Astrocyte (in vitro differentiated cells and primary cell): ENCODE measurements around the gene GSPT1. TPM values are rescaled to one million over a fixed set of nuclear protein-coding genes. Genes with fewer than 3 reads are reported as not detected.

Experiments
- DNase-seq: peaks from one replicate; pipeline ENCODE4 v3.0.0-alpha.2; 2010; ENCODE audit warnings: low read depth
- FAIRE-seq: peaks from 2 replicates; lab custom pipeline; 2011; peaks lifted over from hg19 to GRCh38; lab: Jason Lieb, UNC
- H2AFZ ChIP-seq: 2 replicates; pipeline ENCODE4 v1.6.0; 2012; ENCODE audit warnings: low read depth, low read length, inconsistent platforms
- H3K27ac ChIP-seq: 2 replicates; pipeline ENCODE4 v1.5.1; 2011; ENCODE audit warnings: low read depth, low read length, inconsistent platforms
- H3K27me3 ChIP-seq: 2 replicates; pipeline ENCODE4 v1.6.0; 2011; ENCODE audit warnings: low read length, inconsistent platforms; ENCODE audit not compliant: insufficient read depth
- H3K36me3 ChIP-seq: 2 replicates; pipeline ENCODE4 v1.5.1; 2011; ENCODE audit warnings: low read length, inconsistent platforms; ENCODE audit not compliant: insufficient read depth
- H3K4me1 ChIP-seq: 2 replicates; pipeline ENCODE4 v1.5.1; 2011; ENCODE audit warnings: low read length, inconsistent platforms; ENCODE audit not compliant: insufficient read depth
- H3K4me2 ChIP-seq: 2 replicates; pipeline ENCODE4 v1.6.0; 2012; ENCODE audit warnings: low read length, inconsistent platforms
- H3K4me3 ChIP-seq: 2 replicates; pipeline ENCODE4 v1.5.1; 2011; ENCODE audit warnings: low read depth, mild to moderate bottlenecking, low read length, inconsistent platforms; ENCODE audit not compliant: insufficient read depth
- H3K79me2 ChIP-seq: 2 replicates; pipeline ENCODE4 v1.6.0; 2012; ENCODE audit warnings: mild to moderate bottlenecking, low read length, inconsistent platforms; ENCODE audit not compliant: insufficient read depth
- H3K9ac ChIP-seq: 2 replicates; pipeline ENCODE4 v1.6.0; 2012; ENCODE audit warnings: mild to moderate bottlenecking, low read length, inconsistent platforms
- H3K9me3 ChIP-seq: 2 replicates; pipeline ENCODE4 v1.5.1; 2012; ENCODE audit warnings: low read depth, mild to moderate bottlenecking, low read length, inconsistent platforms; ENCODE audit not compliant: insufficient read depth
- H4K20me1 ChIP-seq: 2 replicates; pipeline ENCODE4 v1.6.0; 2012; ENCODE audit warnings: low read length, inconsistent platforms; ENCODE audit not compliant: insufficient read depth
- H3K27ac Mint-ChIP-seq: one replicate; pipeline ENCODE4 v1.8.0; 2021; ENCODE audit warnings: mild to moderate bottlenecking, mixed read lengths; ENCODE audit not compliant: unreplicated experiment
- H3K27me3 Mint-ChIP-seq: one replicate; pipeline ENCODE4 v1.8.0; 2021; ENCODE audit warnings: low read depth, mixed read lengths; ENCODE audit not compliant: unreplicated experiment
- H3K36me3 Mint-ChIP-seq: one replicate; pipeline ENCODE4 v1.8.0; 2021; ENCODE audit warnings: low read depth, mixed read lengths; ENCODE audit not compliant: unreplicated experiment
- H3K4me1 Mint-ChIP-seq: one replicate; pipeline ENCODE4 v1.8.0; 2021; ENCODE audit warnings: low read depth, mixed read lengths; ENCODE audit not compliant: unreplicated experiment
- H3K4me3 Mint-ChIP-seq: one replicate; pipeline ENCODE4 v1.8.0; 2021; ENCODE audit warnings: mild to moderate bottlenecking, moderate library complexity, mixed read lengths; ENCODE audit not compliant: unreplicated experiment
- H3K9me3 Mint-ChIP-seq: one replicate; pipeline ENCODE4 v1.8.0; 2021; ENCODE audit warnings: mild to moderate bottlenecking, mixed read lengths; ENCODE audit not compliant: unreplicated experiment
- CTCF ChIP-seq: IDR thresholded peaks from 2 replicates; pipeline ENCODE4 v1.5.1; 2011; ENCODE audit warnings: low read depth, mild to moderate bottlenecking, inconsistent platforms, low read length, moderate library complexity; ENCODE audit not compliant: insufficient read depth
- EZH2 ChIP-seq: IDR thresholded peaks from 2 replicates; pipeline ENCODE4 v1.6.1; 2012; ENCODE audit warnings: mild to moderate bottlenecking, low read length, inconsistent platforms; ENCODE audit not compliant: insufficient read depth
- total RNA-seq: library from RNA; stranded (reverse); gene quantifications from 2 replicates; pipeline ENCODE4 v1.2.1, GENCODE V29; 2021

Gene GSPT1
- total RNA-seq, 1 donor from 2014 or later, result 173 TPM

DNA sequence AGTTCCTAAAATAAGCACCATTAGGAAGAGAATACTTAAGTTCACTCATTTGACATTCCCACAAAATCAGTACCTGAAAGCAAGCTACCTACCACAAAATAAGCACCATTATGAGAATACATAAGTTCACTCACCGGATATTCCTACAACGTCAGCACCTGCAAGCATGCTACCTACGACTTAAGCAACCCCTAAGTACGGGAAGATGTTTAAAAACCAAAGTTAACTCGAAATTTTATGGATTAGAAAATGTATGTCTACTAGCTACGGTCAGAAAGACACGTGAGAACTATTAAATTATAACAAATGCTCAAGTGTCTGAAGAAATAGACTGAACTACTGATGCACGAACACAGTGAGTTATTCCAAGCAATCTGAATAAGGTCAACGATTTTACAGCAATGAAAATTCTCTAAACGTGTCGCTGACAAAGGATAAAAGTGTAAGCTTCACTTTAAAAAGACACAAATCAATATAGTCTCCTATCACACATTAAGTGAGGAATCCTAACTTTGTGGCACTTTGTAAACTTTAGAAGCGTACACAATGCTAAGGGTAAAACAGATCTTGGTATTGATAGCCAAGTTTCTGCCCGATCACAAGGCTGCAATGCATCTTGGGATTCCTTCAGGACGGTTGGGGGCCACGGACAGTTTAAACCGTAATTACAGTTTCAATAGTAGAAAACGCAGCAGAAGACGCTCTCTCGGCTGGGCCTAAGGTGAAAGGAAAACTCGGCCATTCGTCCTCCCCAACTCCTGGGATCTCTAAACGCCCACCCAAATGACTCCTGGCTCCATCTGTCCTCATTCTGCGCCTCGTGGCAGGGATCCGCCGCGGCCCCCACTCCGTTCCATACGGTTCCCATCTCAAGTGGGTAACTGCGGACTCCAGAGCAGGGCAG lies 1.3 kb downstream of the GSPT1 start:
- peak; percentile 14 for DNase-seq
- no peak for FAIRE-seq
- H3K27me3 Mint-ChIP-seq, result no peaks in the 10 kb centered on the region
- Histone ChIP-seq H3K4me2 (peak overlapping the region; percentile 95), H2AFZ (peak overlapping the region; percentile 74), H3K27me3 (peaks cover 4% of the 10 kb centered on the region), H3K9me3 (no peaks in the 10 kb centered on the region), H3K36me3 (no peaks in the 10 kb centered on the region), H3K4me1 (peaks cover 20% of the 10 kb centered on the region), H3K79me2 (peaks cover 60% of the 10 kb centered on the region), H3K4me3 (peak overlapping the region; percentile 84), H3K9ac (peak overlapping the region; percentile 96), H4K20me1 (peaks cover 51% of the 10 kb centered on the region), H3K27ac (peak overlapping the region; percentile 85)
- H3K27ac Mint-ChIP-seq, result peak overlapping the region; percentile 66
- H3K9me3 Mint-ChIP-seq, result no peaks in the 10 kb centered on the region
- peaks cover 30% of the 10 kb centered on the region for H3K4me1 Mint-ChIP-seq
- peak overlapping the region; percentile 98 for H3K4me3 Mint-ChIP-seq
- TF ChIP-seq CTCF (no peak), EZH2 (no peak)
- H3K36me3 Mint-ChIP-seq, result no peaks in the 10 kb centered on the region

DNA sequence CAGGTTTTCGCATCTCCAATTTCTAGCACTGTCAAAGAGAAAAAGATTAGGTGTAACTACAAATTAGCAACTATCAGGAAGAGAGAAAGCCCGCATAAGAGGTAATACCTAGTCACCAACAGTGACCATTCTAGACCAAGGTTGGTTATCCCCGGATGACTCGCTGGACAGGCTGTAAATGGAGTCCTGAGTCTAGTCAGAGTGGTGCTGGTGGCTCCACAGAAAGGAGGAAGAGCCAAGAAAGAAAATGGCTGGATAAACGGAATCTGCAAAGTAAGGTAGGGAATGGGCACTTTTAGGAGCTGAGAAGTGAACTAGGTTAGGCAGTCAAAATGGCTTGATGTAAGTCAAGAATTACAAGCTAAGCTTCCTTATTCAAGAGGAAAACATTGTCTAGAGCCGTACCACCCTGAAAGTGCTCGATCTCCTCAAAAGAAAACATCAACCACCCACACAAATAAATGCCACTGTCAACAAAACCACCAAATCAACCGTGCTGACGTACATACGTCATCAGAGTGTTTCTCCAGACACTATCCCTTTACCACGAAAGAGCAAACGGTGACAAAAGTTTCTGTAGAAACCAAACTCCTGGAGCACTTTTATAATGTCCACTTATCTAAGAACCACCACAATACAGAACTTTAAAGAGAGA lies 2.2 kb downstream of the GSPT1 start:
- Mint-ChIP-seq H3K4me3 (peak overlapping the region; percentile 98), H3K27ac (peak overlapping the region; percentile 49), H3K27me3 (no peaks in the 10 kb centered on the region), H3K9me3 (no peaks in the 10 kb centered on the region), H3K4me1 (peaks cover 34% of the 10 kb centered on the region), H3K36me3 (no peaks in the 10 kb centered on the region)
- DNase-seq, result peak; percentile 50
- TF ChIP-seq EZH2 (no peak), CTCF (no peak)
- Histone ChIP-seq H2AFZ (no peak overlapping the region), H3K9me3 (no peaks in the 10 kb centered on the region), H3K4me2 (peak overlapping the region; percentile 95), H4K20me1 (peaks cover 60% of the 10 kb centered on the region), H3K36me3 (no peaks in the 10 kb centered on the region), H3K4me1 (peaks cover 20% of the 10 kb centered on the region), H3K27me3 (peaks cover 1% of the 10 kb centered on the region), H3K9ac (peak overlapping the region; percentile 96), H3K4me3 (peak overlapping the region; percentile 84), H3K27ac (peak overlapping the region; percentile 8), H3K79me2 (peaks cover 69% of the 10 kb centered on the region)
- FAIRE-seq, result peak; percentile 17
